Activated naive CD8-positive, alpha-beta T cell treated with anti-CD3 and anti-CD28 coated beads, Interleukin-2, amount 50 U/mL, for 16 hours (primary cell): ENCODE results near the gene ALG9.
"Not testable (repeated sequence)": the region's sequence is repeated elsewhere in the genome, so short reads cannot be mapped to it uniquely, and the experiment has no call there.

Source experiments
- DNase-seq: peaks from one replicate; pipeline ENCODE4 v3.0.0-alpha.2; 2020; ENCODE audit warnings: low read depth, low spot score

The ALG9 gene

GRCh38 chr11:111870886-111871692 lies at the start of gene ALG9:
ALG9 (minus strand) TSS chr11:111871581; CDS start chr11:111871482, 99 bp downstream.
- peak; percentile 80 for DNase-seq

- DNase-seq = no peak
These were observed 49.5 kb upstream of the ALG9 start for GRCh38 chr11:111920908-111921307.

- no peak for DNase-seq
These were observed 47.2 kb upstream of the ALG9 start, which contains the start of gene C11orf52 for GRCh38 chr11:111918390-111919256. C11orf52 (plus strand) TSS chr11:111918913; CDS start chr11:111918973, 60 bp downstream.

GRCh38 chr11:111917788-111918187 lies 46.4 kb upstream of the ALG9 start:
- no peak for DNase-seq

- no peak for DNase-seq
These were observed 45.9 kb upstream of the ALG9 start for GRCh38 chr11:111917312-111917711.

- no peak for DNase-seq
These were observed 45.4 kb upstream of the ALG9 start for GRCh38 chr11:111916768-111917167.

- no peak for DNase-seq
These were observed 42.6 kb upstream of the ALG9 start for GRCh38 chr11:111913997-111914396.

- no peak for DNase-seq
These were observed 41.9 kb upstream of the ALG9 start for GRCh38 chr11:111913031-111913861.

GRCh38 chr11:111912535-111912934 lies 41.2 kb upstream of the ALG9 start, which contains the start of gene HSPB2:
HSPB2 (plus strand) TSS chr11:111912734; CDS start chr11:111912830, 96 bp downstream.
- no peak for DNase-seq

- no peak for DNase-seq
These were observed 40.4 kb upstream of the ALG9 start, which contains the start of gene CRYAB for GRCh38 chr11:111911563-111912401. CRYAB (minus strand) TSS chr11:111911770; CDS start chr11:111911724, 46 bp downstream.

GRCh38 chr11:111910676-111911562 lies 39.5 kb upstream of the ALG9 start:
- no peak for DNase-seq

- no peak for DNase-seq
These were observed 38.0 kb upstream of the ALG9 start for GRCh38 chr11:111909378-111909777.

- no peak for DNase-seq
These were observed 37.4 kb upstream of the ALG9 start for GRCh38 chr11:111908639-111909305.

GRCh38 chr11:111906680-111907079 lies 35.3 kb upstream of the ALG9 start:
- DNase-seq = no peak

GRCh38 chr11:111905411-111905810 lies 34.0 kb upstream of the ALG9 start:
- DNase-seq = no peak

- DNase-seq = no peak
These were observed 15.5 kb upstream of the ALG9 start for GRCh38 chr11:111886844-111887243.

- no peak for DNase-seq
These were observed 14.7 kb upstream of the ALG9 start for GRCh38 chr11:111886032-111886431.

- not testable (repeated sequence) for DNase-seq
These were observed 13.7 kb upstream of the ALG9 start for GRCh38 chr11:111885053-111885452.

- no peak for DNase-seq
These were observed 10.8 kb upstream of the ALG9 start for GRCh38 chr11:111882202-111882601.
